DOHH2 (cell line): ENCODE data around the gene STEAP3.

ENCODE experiments used
- CTCF ChIP-seq: fragments of 200-600 bp; sonication (generic); IDR thresholded peaks from one replicate; pipeline ENCODE4 v1.5.1; 2014; ENCODE audit warnings: antibody characterized with exemption, mild to moderate bottlenecking, low read depth, low read length; ENCODE audit not compliant: poor library complexity, severe bottlenecking
- EZH2phosphoT487 ChIP-seq: fragments of 200-600 bp; sonication (generic); IDR thresholded peaks from 2 replicates; pipeline ENCODE4 v1.6.1; 2017; ENCODE audit warnings: borderline replicate concordance, mild to moderate bottlenecking, antibody characterized with exemption, low read length, moderate library complexity, mixed read lengths

GRCh38 chr2:119301413-119301812 lies 77.8 kb downstream of the STEAP3 start:
- TF ChIP-seq CTCF (no peak), EZH2phosphoT487 (no peak)
